DOHH2 (cell line): ENCODE results near the gene FNDC7.
"Not testable (repeated sequence)": the region's sequence is repeated elsewhere in the genome, so short reads cannot be mapped to it uniquely, and the experiment has no call there.

ENCODE experiments used
- H3F3A ChIP-seq: fragments of 200-600 bp; sonication (generic), shearing (Covaris generic); 2 replicates; pipeline ENCODE4 v1.6.0; 2016; ENCODE audit warnings: antibody characterized with exemption, mild to moderate bottlenecking; ENCODE audit not compliant: control insufficient read depth, insufficient read depth
- H3K27ac ChIP-seq: fragments of 200-600 bp; sonication (generic); 2 replicates; pipeline ENCODE4 v1.5.1; 2014; ENCODE audit warnings: low read depth, mild to moderate bottlenecking, low read length, moderate library complexity
- H3K27me3 ChIP-seq: fragments of 200-600 bp; sonication (generic); 2 replicates; pipeline ENCODE4 v1.6.1; 2014; ENCODE audit warnings: mild to moderate bottlenecking, low read length, mixed read lengths; ENCODE audit not compliant: control insufficient read depth
- H3K36me3 ChIP-seq: fragments of 200-600 bp; sonication (generic); 2 replicates; pipeline ENCODE4 v1.6.1; 2014; ENCODE audit warnings: mild to moderate bottlenecking, low read length, moderate library complexity, mixed read lengths; ENCODE audit not compliant: control insufficient read depth
- H3K4me1 ChIP-seq: fragments of 200-600 bp; sonication (generic); 2 replicates; pipeline ENCODE4 v1.6.1; 2014; ENCODE audit warnings: mild to moderate bottlenecking, low read length, mixed read lengths; ENCODE audit not compliant: control insufficient read depth
- H3K4me2 ChIP-seq: fragments of 200-600 bp; sonication (generic); 2 replicates; pipeline ENCODE4 v1.6.0; 2014; ENCODE audit warnings: mild to moderate bottlenecking, low read length, moderate library complexity
- H3K4me3 ChIP-seq: fragments of 200-600 bp; sonication (generic); 2 replicates; pipeline ENCODE4 v1.5.1; 2014; ENCODE audit warnings: mild to moderate bottlenecking, low read length, mixed read lengths
- H3K79me2 ChIP-seq: fragments of 200-600 bp; sonication (generic); 2 replicates; pipeline ENCODE4 v1.6.1; 2014; ENCODE audit warnings: mild to moderate bottlenecking, low read length, mixed read lengths; ENCODE audit not compliant: control insufficient read depth
- H3K9me2 ChIP-seq: fragments of 200-600 bp; sonication (generic); replicated peaks from 2 replicates; pipeline ENCODE4 v1.6.1; 2014; ENCODE audit warnings: mild to moderate bottlenecking, low read length, mixed read lengths; ENCODE audit not compliant: control insufficient read depth
- H3K9me3 ChIP-seq: fragments of 200-600 bp; sonication (generic); 2 replicates; pipeline ENCODE4 v1.6.1; 2014; ENCODE audit warnings: antibody characterized with exemption, low read length, mixed read lengths; ENCODE audit not compliant: control insufficient read depth, insufficient read depth
- H4K20me1 ChIP-seq: fragments of 200-600 bp; sonication (generic); 2 replicates; pipeline ENCODE4 v1.6.0; 2014; ENCODE audit warnings: low read depth, mild to moderate bottlenecking, antibody characterized with exemption, low read length, moderate library complexity; ENCODE audit not compliant: control insufficient read depth, insufficient read depth
- CTCF ChIP-seq: fragments of 200-600 bp; sonication (generic); IDR thresholded peaks from one replicate; pipeline ENCODE4 v1.5.1; 2014; ENCODE audit warnings: antibody characterized with exemption, mild to moderate bottlenecking, low read depth, low read length; ENCODE audit not compliant: poor library complexity, severe bottlenecking
- EZH2phosphoT487 ChIP-seq: fragments of 200-600 bp; sonication (generic); IDR thresholded peaks from 2 replicates; pipeline ENCODE4 v1.6.1; 2017; ENCODE audit warnings: borderline replicate concordance, mild to moderate bottlenecking, antibody characterized with exemption, low read length, moderate library complexity, mixed read lengths

FNDC7 gene

GRCh38 chr1:108665067-108665466 is 47.6 kb upstream of the FNDC7 start:
- H3K79me2 ChIP-seq = peaks cover 4% of the 10 kb centered on the region
- H3K27ac ChIP-seq = no peak overlapping the region
- peaks cover 5% of the 10 kb centered on the region; the same call in 1 of the 2 replicates for H3F3A ChIP-seq
- H3K4me3 ChIP-seq = no peak overlapping the region
- no peaks in the 10 kb centered on the region for H3K9me2 ChIP-seq
- peaks cover 21% of the 10 kb centered on the region for H3K4me1 ChIP-seq
- no peaks in the 10 kb centered on the region for H4K20me1 ChIP-seq
- no peak overlapping the region for H3K4me2 ChIP-seq
- H3K36me3 ChIP-seq = no peaks in the 10 kb centered on the region
- no peaks in the 10 kb centered on the region for H3K27me3 ChIP-seq
- TF ChIP-seq EZH2phosphoT487 (no peak), CTCF (no peak)
- no peaks in the 10 kb centered on the region for H3K9me3 ChIP-seq

- no peaks in the 10 kb centered on the region for H3K36me3 ChIP-seq
- no peaks in the 10 kb centered on the region for H3K9me3 ChIP-seq
- H3K79me2 ChIP-seq = no peaks in the 10 kb centered on the region
- no peaks in the 10 kb centered on the region for H3K9me2 ChIP-seq
- H3K4me2 ChIP-seq = no peak overlapping the region
- H3K27ac ChIP-seq = no peak overlapping the region
- H3K4me3 ChIP-seq = no peak overlapping the region
- TF ChIP-seq EZH2phosphoT487 (no peak), CTCF (no peak)
- H4K20me1 ChIP-seq = no peaks in the 10 kb centered on the region
- no peaks in the 10 kb centered on the region for H3K27me3 ChIP-seq
- H3K4me1 ChIP-seq = peaks cover 17% of the 10 kb centered on the region
- H3F3A ChIP-seq = peaks cover 5% of the 10 kb centered on the region; the same call in 1 of the 2 replicates
Measured at GRCh38 chr1:108665771-108666170, 46.9 kb upstream of the FNDC7 start.

- not testable (repeated sequence) for H3F3A ChIP-seq, H4K20me1 ChIP-seq, H3K27me3 ChIP-seq, H3K4me2 ChIP-seq, H3K4me1 ChIP-seq, H3K36me3 ChIP-seq, H3K27ac ChIP-seq, H3K79me2 ChIP-seq, H3K9me2 ChIP-seq, H3K4me3 ChIP-seq, H3K9me3 ChIP-seq
Measured at GRCh38 chr1:108667422-108667821, 45.3 kb upstream of the FNDC7 start.

- Histone ChIP-seq H3K4me1 (no peaks in the 10 kb centered on the region), H3K27me3 (no peaks in the 10 kb centered on the region), H3K4me2 (no peak overlapping the region), H3F3A (no peaks in the 10 kb centered on the region), H3K9me3 (no peaks in the 10 kb centered on the region), H3K4me3 (no peak overlapping the region), H3K36me3 (no peaks in the 10 kb centered on the region), H3K27ac (no peak overlapping the region), H4K20me1 (no peaks in the 10 kb centered on the region), H3K9me2 (no peaks in the 10 kb centered on the region), H3K79me2 (no peaks in the 10 kb centered on the region)
- TF ChIP-seq CTCF (no peak), EZH2phosphoT487 (no peak)
Measured at GRCh38 chr1:108668777-108669176, 43.9 kb upstream of the FNDC7 start.
